ENCODE results near the gene SI.

- TF ChIP-seq CTCF (IDR thresholded peaks at IDR 0.05; ENCODE audit: poor library complexity) = no peak
- no peak for TF ChIP-seq EZH2 (IDR thresholded peaks at IDR 0.05; ENCODE audit: borderline replicate concordance)
- no peak for TF ChIP-seq EZH2phosphoT487 (IDR thresholded peaks at IDR 0.05; ENCODE audit: low read depth, severe bottlenecking, unreplicated experiment)
Observed at GRCh38 chr3:164984947-164985346, 93.3 kb downstream of the SI start.

All from hepatocyte (in vitro differentiated cells).